Measurements from ENCODE around the gene DYNC1LI1.
A peak's percentile ranks its signal among the peaks of the same experiment; 100 is the strongest.
"Not testable (repeated sequence)": the region's sequence is repeated elsewhere in the genome, so short reads cannot be mapped to it uniquely, and the experiment has no call there.

Gene DYNC1LI1

GRCh38 chr3:32525720-32526119 lies 44.9 kb downstream of the DYNC1LI1 start:
- DNase-seq = no peak

GRCh38 chr3:32522682-32523081 lies 48.0 kb downstream of the DYNC1LI1 start:
- DNase-seq = no peak

GRCh38 chr3:32518921-32519320 lies 51.7 kb downstream of the DYNC1LI1 start:
- not testable (repeated sequence) for DNase-seq

- not testable (repeated sequence) for DNase-seq
Observed at GRCh38 chr3:32516751-32517150, 53.9 kb downstream of the DYNC1LI1 start.

GRCh38 chr3:32511005-32511404 lies 59.7 kb downstream of the DYNC1LI1 start:
- DNase-seq = no peak

DNA sequence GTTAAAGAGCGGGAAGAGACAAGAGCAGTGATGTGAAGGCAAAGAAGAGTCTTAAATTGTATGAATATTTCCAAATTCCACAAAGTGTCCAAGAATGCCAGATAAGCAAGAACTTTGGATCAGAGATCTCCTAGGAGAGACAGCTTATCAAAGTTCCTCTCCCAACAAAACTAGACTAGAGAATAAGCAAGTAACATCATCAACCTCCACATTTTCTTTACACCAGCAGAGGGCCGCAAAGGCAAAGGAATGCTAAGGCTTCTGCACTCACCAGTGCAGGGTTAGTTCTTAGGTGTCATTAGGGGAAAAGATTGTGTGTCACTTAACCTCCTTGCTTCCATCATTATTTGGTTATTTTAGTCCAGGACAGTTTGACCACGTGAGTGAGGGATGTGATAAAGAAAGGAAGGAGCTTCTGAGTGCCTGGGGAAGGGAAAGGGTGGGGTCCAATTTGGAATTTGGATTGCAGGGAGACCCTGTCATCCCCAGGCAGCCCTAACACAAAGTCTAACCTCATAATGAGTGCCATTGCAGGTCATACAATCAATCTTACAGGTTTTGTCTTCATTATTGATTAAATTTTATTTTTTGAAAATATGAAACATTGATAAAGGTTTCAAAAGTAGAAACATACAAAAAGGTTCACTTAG lies 60.5 kb downstream of the DYNC1LI1 start:
- peak; percentile 76 for DNase-seq

- DNase-seq = no peak
Observed at GRCh38 chr3:32508711-32509110, 61.9 kb downstream of the DYNC1LI1 start.

GRCh38 chr3:32506466-32506865 lies 64.2 kb downstream of the DYNC1LI1 start:
- DNase-seq = no peak

DNA sequence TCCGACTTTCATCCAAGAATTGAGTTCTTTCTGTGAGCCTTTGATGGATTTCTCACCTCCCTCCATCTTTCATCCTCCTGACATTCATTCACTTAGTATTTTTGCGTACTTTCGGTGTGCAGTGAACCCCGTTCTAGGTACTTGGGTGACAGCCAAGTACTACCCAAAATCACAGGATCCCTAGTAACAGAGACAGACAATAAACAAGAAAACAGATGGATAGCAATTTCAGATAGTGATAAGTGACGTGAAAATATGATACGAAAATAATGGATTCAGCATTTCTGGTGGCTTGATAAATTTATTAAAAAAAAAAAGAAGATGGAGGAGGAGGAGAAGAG lies 67.7 kb downstream of the DYNC1LI1 start:
- DNase-seq = no peak

DNA sequence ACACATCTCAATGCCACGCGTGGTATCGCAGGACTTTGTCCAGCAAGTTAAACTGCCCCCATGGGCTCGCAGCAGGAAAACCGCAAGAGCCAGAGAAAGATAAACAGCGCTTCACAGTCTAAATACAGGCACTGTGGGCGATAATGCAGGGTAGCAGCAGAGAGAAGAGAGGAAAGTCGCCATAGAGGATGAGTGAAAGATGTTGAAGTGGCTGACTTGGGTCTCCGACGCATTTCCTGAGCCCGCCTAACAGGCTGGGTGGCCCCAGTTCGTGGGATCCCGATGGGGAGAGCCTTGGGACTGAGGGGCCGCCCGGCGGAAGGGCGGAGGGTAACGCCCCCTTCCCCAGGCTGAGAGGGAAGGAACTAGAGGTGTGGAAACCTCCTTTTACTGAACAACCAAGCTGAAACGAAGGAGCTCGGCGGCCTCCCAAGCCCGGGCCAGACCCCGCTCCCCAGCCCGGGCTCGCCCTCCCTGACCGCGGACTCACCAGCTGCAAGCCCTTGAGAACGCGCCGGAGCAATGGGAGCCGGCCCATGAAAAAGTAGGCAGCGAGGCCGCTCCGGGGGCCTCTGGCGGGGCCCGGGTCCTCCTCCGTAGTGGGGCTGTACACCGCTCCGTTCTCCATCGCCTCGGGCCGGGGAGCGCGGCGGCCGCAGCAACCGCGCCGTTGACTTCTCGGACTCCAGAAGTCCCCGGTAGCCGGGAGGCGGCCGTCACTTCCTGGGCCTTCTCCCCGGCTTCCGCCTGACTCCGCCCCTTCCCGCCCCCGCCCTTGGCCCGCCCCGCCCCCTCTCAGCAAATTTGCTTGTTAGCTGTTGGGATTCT lies 68.3 kb downstream of the DYNC1LI1 start, which contains the start of gene CMTM6:
Gene CMTM6 (minus strand): TSS at position 735 of the 828 bp plus-strand sequence. CDS start 107 bp downstream, at position 628.
- peak; percentile 80 for DNase-seq

- DNase-seq = no peak
Observed at GRCh38 chr3:32501783-32502117, 68.9 kb downstream of the DYNC1LI1 start.

GRCh38 chr3:32500880-32501782 lies 69.5 kb downstream of the DYNC1LI1 start:
- no peak for DNase-seq

DNA sequence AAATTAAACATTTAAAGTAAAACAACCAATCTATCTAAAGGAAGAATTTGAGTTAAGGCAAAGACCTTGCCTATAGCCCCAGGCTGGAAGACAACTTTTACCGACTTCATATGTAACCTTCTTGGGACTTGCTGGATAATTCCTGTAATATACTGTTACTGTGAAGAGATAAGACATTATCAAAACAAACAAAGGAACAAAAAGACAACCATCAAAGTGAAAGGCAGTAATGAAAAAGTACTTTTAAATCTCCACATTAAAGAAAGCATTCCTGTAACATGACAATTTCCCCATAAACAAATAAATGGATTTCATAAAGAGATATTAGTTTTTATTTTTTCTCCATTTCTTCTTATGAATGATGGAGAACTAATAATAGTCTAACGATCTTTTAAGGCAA lies 70.4 kb downstream of the DYNC1LI1 start:
- no peak for DNase-seq

- no peak for DNase-seq
Observed at GRCh38 chr3:32499585-32499984, 71.1 kb downstream of the DYNC1LI1 start.

- no peak for DNase-seq
Observed at GRCh38 chr3:32498992-32499391, 71.7 kb downstream of the DYNC1LI1 start.

DNA sequence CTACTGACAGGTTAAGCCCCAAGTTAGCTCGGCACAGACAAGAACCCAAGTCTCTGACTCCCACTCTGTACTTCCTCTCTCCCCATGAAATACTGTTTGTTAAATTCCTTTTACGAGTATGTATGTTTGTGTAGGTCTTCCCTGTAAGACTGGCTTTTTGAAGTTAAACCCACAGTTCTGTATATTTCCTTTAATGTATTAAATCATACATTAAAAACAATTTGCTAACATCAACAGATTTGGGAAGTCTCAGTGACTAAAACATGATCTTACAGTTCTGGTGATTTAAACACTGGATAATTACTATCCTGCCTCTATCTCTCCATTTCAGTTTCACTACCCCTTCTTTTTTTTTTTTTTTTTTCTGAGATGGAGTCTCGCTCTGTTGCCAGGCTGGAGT lies 72.4 kb downstream of the DYNC1LI1 start:
- no peak for DNase-seq

GRCh38 chr3:32495609-32496008 lies 75.0 kb downstream of the DYNC1LI1 start:
- DNase-seq = no peak

DNA sequence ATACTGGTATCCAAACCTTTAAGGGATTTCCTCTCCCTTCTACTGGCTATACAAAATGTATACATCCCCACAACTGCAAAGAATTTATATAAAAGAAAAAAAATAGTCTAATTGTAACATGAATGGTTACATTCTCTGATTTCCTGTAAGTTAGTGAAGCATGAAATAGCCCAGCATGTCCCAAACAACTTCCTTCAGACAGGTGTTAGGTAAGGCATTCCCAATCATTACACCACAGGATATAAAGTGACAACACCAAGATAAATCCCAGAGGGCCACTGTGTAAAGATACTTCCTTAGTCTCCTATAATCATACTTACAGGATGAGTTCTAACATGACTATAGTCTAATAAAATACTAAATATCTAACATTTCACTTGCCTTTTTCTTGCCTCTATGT lies 75.6 kb downstream of the DYNC1LI1 start:
- no peak for DNase-seq

DNA sequence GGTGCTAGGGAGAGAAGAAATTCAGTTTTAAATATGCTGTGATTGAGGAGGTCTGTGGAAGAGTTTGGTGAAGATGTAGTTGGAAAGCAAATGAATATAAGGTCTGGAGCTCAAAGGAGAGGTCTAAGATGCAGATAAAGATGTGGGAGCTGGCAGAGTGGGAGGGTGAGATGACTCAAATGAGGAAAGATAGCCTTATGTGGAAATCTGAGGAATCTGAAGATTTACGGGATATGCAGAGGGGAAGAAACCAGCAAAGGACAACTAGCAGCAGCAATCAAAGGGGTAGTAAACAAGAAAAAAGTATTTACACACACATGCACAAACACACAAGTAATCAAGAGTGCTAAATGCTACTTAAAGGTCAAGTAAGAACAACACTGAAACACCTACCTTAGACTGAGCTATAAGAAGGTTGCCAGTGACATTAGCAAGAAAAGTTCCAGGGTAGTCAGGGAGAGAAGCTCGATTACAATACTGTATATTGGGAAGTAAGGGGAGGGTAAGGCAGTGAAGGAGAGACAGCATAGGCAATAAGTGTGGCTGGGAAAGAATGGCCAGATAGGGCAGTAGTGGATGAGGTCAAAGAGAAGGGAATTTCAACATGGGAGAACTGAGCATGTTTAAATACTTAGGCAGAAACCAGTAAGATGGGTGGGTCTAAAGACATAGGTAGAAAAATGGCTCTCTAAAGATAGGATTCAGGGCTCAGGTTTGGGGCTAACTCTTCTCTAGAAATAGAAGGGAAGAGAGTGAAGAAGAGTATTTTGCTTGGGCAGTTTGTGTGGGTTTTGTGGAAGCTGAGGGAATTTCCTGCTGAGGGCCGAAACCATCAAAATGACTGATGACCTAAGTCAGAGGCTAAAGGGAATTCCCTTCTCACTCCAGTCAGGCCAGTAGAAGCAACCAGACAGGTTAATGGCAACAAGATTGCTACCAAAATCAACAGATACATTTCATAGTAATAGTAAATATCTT lies 76.9 kb downstream of the DYNC1LI1 start:
- DNase-seq = no peak

GRCh38 chr3:32492684-32493436 lies 77.8 kb downstream of the DYNC1LI1 start:
- no peak for DNase-seq

DNA sequence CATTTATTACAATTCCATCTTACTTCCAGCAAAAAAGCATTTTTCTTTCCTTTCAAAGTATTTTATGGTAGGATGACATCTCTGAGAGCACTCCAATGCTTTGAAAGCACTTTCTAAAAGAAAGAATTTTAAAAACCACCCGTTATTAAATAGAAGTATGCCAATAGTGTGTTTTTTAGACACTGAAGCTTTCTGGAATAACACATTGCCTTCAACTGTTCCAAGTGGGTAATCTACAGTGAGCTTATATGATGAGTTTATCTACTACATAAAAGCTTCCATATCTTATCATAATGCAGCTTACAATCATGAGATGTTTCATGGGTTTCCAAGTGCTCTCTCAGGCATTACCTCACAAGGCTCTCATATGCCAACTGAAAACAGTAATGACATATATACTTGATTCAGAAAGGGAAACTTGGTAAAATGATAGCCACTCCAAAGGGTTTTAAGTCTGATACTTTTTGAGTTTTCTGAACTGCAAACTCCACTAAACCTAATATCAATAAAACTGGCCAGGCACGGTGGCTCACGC lies 82.1 kb downstream of the DYNC1LI1 start:
- no peak for DNase-seq
